ENCODE measurements around the gene BBS12. TPM values are rescaled to one million over a fixed set of nuclear protein-coding genes. Genes with fewer than 3 reads are reported as not detected.

Gene BBS12
- total RNA-seq, 4 donors from 2014 or later: 3.6 to 9.9 (median 6.2) TPM

GRCh38 chr4:122744229-122744628, 11.7 kb downstream of the BBS12 start:
- DNase-seq: no peak
- Histone ChIP-seq H3K4me1 (no peaks in the 10 kb centered on the region), H3K36me3 (no peaks in the 10 kb centered on the region), H3K9me3 (no peaks in the 10 kb centered on the region), H3K27me3 (no peaks in the 10 kb centered on the region), H3K4me3 (no peak overlapping the region), H3K27ac (no peak overlapping the region)
- intact Hi-C loops (cut with DNase I; ENCODE audit: low total_unique reads): no loop called here
- TF ChIP-seq POLR2A (IDR thresholded peaks at IDR 0.05) (no peak), CTCF (IDR thresholded peaks at IDR 0.05) (no peak)

DNA sequence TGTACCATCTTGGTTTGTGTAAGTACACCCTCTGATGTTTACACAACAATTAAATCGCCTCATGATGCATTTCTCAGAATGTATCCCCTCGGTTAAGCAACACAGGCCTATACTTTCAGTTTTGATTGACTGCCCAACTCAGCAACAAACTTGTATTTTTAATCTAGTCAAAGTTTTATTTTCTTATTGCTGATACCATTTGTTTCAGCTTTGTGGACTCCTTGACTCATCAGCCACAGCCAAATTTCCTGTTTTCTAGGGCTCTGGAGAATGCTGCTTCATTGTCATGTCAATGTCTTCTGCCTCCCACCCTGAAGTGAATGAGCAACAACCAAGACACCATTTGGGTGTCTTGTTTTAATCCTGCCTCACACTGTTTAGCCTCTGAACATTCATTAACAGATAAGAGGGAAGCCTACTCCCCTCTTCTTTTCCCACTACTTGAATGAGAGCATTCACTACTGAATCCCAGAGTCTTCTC, 14.0 kb downstream of the BBS12 start:
- intact Hi-C loops (cut with DNase I; ENCODE audit: low total_unique reads): no loop called here

DNA sequence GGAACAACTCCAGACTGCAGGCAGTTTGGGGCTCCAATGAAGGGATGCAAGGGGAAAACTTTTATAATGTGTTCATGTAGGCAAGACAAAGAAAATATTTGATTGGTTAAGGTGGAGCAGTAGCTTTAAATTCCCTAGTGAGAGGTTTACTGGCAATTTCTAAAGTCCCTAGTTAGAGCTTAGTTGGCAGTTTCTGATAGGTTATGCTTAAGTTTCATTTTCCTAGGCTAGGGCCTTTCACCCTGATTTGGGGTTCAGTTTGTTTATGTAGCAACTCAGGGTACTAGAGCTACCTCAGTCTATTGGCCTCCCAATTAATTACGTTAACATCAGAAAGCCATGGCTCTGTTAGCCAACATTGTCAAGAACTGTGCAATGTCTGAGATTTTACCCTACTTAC, 14.6 kb downstream of the BBS12 start:
- no peak for DNase-seq
- TF ChIP-seq POLR2A (IDR thresholded peaks at IDR 0.05) (no peak), CTCF (IDR thresholded peaks at IDR 0.05) (no peak)
- intact Hi-C loops (cut with DNase I; ENCODE audit: low total_unique reads): no loop called here
- H3K9me3 ChIP-seq: no peaks in the 10 kb centered on the region
- H3K4me1 ChIP-seq: no peaks in the 10 kb centered on the region
- no peaks in the 10 kb centered on the region for H3K36me3 ChIP-seq
- H3K27me3 ChIP-seq: no peaks in the 10 kb centered on the region
- no peak overlapping the region for H3K4me3 ChIP-seq
- no peak overlapping the region for H3K27ac ChIP-seq

More for the DNA sequence above, 14.0 kb downstream of the BBS12 start:
- no peak overlapping the region for H3K4me3 ChIP-seq
- no peaks in the 10 kb centered on the region for H3K36me3 ChIP-seq
- no peak overlapping the region for H3K27ac ChIP-seq
- H3K9me3 ChIP-seq: no peaks in the 10 kb centered on the region
- H3K4me1 ChIP-seq: no peaks in the 10 kb centered on the region
- H3K27me3 ChIP-seq: no peaks in the 10 kb centered on the region
- DNase-seq: no peak
- no peak for TF ChIP-seq CTCF (IDR thresholded peaks at IDR 0.05)
- no peak for TF ChIP-seq POLR2A (IDR thresholded peaks at IDR 0.05)

DNA sequence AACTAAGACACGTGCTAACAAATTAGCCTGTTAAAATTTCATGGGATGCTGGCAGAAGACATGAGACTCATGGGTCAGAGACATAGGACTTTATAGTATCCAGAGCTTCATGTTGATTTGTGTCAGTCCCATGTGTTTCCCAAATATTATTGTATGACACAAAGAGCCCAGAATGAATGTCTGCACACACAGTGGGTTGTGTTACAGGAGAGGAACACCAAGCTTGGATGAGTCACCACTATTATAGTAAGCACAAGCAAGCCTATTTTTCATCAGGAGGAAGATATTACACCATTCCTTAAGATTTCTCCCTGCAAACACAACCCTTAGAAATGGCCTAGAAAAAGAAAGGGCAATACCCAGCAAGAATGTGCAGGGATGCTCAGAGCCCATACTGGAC, 15.4 kb downstream of the BBS12 start:
- H3K27ac ChIP-seq: no peak overlapping the region
- no peak for DNase-seq
- TF ChIP-seq POLR2A (IDR thresholded peaks at IDR 0.05) (no peak), CTCF (IDR thresholded peaks at IDR 0.05) (no peak)
- no peaks in the 10 kb centered on the region for H3K27me3 ChIP-seq
- no peaks in the 10 kb centered on the region for H3K4me1 ChIP-seq
- H3K36me3 ChIP-seq: no peaks in the 10 kb centered on the region
- intact Hi-C loops (cut with DNase I; ENCODE audit: low total_unique reads): no loop called here
- no peaks in the 10 kb centered on the region for H3K9me3 ChIP-seq
- no peak overlapping the region for H3K4me3 ChIP-seq

- Histone ChIP-seq H3K4me1 (no peaks in the 10 kb centered on the region), H3K4me3 (no peak overlapping the region), H3K27ac (no peak overlapping the region), H3K36me3 (no peaks in the 10 kb centered on the region), H3K9me3 (no peaks in the 10 kb centered on the region), H3K27me3 (no peaks in the 10 kb centered on the region)
- intact Hi-C loops (cut with DNase I; ENCODE audit: low total_unique reads): no loop called here
- TF ChIP-seq POLR2A (IDR thresholded peaks at IDR 0.05): no peak
- no peak for TF ChIP-seq CTCF (IDR thresholded peaks at IDR 0.05)
- no peak for DNase-seq
Measured at GRCh38 chr4:122749704-122750454, 17.4 kb downstream of the BBS12 start.
